Testis (tissue), 2 donors: ENCODE measurements around the gene PROCR.

ENCODE experiments used
- POLR2A ChIP-seq: fragments of 450-650 bp; IDR thresholded peaks from one replicate; pipeline ENCODE4 v1.6.1; 2017; ENCODE audit warnings: antibody characterized with exemption, mild to moderate bottlenecking, moderate library complexity
- TF ChIP-seq, protein P1 (sequence below), 3 experiments: fragments of 450-650 bp in 2 of 3; fragments of 200-600 bp in 1 of 3; sonication (generic) in 1 of 3; IDR thresholded peaks; one replicate each; pipeline ENCODE4 v1.5.1; 2016 to 2019; ENCODE audit warnings: antibody characterized with exemption in 3 of 3, mild to moderate bottlenecking in 2 of 3, moderate library complexity in 1 of 3

DNA sequence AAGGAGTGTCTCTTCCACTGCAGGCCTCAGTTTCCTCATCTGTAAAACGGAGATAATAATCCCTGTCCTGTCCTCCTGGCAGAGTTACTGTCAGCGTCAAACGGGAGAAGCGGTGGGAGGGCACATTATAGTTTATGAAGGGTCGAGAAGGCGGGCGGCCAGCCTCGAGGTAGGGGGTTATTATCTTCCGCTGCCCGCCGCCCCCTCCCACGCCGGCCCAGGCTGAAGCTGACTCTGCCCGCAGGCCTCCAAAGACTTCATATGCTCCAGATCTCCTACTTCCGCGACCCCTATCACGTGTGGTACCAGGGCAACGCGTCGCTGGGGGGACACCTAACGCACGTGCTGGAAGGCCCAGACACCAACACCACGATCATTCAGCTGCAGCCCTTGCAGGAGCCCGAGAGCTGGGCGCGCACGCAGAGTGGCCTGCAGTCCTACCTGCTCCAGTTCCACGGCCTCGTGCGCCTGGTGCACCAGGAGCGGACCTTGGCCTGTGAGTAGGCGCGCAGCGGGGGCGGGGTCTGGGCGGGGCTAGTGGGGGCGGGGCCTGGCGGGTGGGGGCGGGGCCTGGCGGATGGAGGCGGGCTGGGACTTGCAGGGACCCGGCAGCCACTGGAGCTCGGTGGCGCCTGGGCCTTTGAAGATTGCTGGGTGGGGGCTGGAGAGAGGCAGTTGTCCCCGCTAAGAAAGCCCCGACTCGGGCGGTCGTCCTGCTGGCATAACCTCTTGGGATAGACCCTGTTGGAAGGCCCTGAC, 2.8 kb downstream of the PROCR start:
- TF ChIP-seq, protein P1, sequence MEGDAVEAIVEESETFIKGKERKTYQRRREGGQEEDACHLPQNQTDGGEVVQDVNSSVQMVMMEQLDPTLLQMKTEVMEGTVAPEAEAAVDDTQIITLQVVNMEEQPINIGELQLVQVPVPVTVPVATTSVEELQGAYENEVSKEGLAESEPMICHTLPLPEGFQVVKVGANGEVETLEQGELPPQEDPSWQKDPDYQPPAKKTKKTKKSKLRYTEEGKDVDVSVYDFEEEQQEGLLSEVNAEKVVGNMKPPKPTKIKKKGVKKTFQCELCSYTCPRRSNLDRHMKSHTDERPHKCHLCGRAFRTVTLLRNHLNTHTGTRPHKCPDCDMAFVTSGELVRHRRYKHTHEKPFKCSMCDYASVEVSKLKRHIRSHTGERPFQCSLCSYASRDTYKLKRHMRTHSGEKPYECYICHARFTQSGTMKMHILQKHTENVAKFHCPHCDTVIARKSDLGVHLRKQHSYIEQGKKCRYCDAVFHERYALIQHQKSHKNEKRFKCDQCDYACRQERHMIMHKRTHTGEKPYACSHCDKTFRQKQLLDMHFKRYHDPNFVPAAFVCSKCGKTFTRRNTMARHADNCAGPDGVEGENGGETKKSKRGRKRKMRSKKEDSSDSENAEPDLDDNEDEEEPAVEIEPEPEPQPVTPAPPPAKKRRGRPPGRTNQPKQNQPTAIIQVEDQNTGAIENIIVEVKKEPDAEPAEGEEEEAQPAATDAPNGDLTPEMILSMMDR (IDR thresholded peaks at IDR 0.05), result no peak
- TF ChIP-seq POLR2A, result no peak
